Upper lobe of left lung (tissue), 4 donors: ENCODE results near the gene ZBED1.

Experiments used
- POLR2A ChIP-seq, 4 donors: fragments of 450-650 bp; IDR thresholded peaks; one replicate each; pipeline ENCODE4 v1.5.1; 2016 to 2017; ENCODE audit warnings: antibody characterized with exemption in 4 of 4, mild to moderate bottlenecking in 2 of 4
- POLR2AphosphoS5 ChIP-seq, 2 donors: sonication (generic); formaldehyde crosslinking; IDR thresholded peaks; one replicate each; pipeline ENCODE4 v1.5.1; 2017; ENCODE audit warnings: antibody characterized with exemption in 2 of 2

- TF ChIP-seq POLR2AphosphoS5 (IDR thresholded peaks at IDR 0.05) (no peak), POLR2A (IDR thresholded peaks at IDR 0.05) (no peak)
Measured at GRCh38 chrX:2517055-2517454, 16.3 kb upstream of the ZBED1 start.
